ENCODE measurements around the gene ZNF41.
"Not testable (repeated sequence)": the region's sequence is repeated elsewhere in the genome, so short reads cannot be mapped to it uniquely, and the experiment has no call there.

Gene ZNF41

GRCh38 chrX:47492133-47492532 lies 9.1 kb upstream of the ZNF41 start:
- in situ Hi-C loops (cut with MboI; ENCODE audit: low sequenced_read_pairs) = not testable (repeated sequence)

- in situ Hi-C loops (cut with MboI; ENCODE audit: low sequenced_read_pairs) = no loop called here
Observed at GRCh38 chrX:47489507-47490275, 6.7 kb upstream of the ZNF41 start.

DNA sequence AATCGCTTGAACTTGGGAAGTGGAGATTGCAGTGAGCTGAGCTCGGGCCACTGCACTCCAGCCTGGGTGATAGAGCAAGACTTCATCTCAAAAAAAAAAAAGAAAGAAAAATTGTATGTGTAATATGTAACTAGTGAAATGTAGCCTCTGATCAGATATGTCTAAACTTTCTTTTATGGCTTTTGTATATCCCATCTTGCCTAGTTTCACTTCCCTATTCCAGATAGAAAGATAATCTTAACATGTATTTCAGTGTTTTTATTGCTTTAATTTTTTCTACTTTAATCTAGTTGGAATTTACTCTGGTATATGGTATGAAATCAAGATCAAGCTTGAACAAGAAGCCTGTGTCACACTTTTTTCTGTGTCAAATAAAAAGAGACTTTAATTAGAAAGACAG lies 1.9 kb upstream of the ZNF41 start:
- in situ Hi-C loops (cut with MboI; ENCODE audit: low sequenced_read_pairs) = no loop called here

- in situ Hi-C loops (cut with MboI; ENCODE audit: low sequenced_read_pairs) = no loop called here
Observed at GRCh38 chrX:47483306-47484268, 565 bp upstream of the ZNF41 start.

DNA sequence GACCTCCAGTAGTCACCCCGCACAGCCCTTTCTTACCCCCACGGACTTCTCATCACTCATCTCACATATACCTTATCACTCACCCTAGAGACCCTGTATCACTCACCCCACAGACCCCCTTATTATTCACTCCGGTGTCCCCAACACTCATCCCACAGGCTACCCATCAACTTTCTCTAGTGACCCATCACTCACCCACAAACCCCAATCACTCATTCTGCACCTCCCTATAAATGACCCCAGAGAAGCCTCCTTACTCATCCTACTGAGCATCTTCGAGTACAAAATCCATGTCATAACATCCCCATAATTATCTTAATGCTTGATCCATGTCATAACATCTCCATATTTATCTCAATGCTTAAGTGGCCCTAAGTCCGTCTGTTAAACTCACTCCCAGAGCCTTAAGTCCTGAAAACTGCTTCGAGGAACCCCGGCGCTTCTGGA lies 934 bp downstream of the ZNF41 start:
- in situ Hi-C loops (cut with MboI; ENCODE audit: low sequenced_read_pairs) = no loop called here

- in situ Hi-C loops (cut with MboI; ENCODE audit: low sequenced_read_pairs) = no loop called here
Observed at GRCh38 chrX:47481160-47481559, 1.9 kb downstream of the ZNF41 start.

GRCh38 chrX:47480576-47480975 lies 2.4 kb downstream of the ZNF41 start:
- in situ Hi-C loops (cut with MboI; ENCODE audit: low sequenced_read_pairs) = no loop called here

- in situ Hi-C loops (cut with MboI; ENCODE audit: low sequenced_read_pairs) = no loop called here
Observed at GRCh38 chrX:47475476-47475875, 7.5 kb downstream of the ZNF41 start.

- in situ Hi-C loops (cut with MboI; ENCODE audit: low sequenced_read_pairs) = no loop called here
Observed at GRCh38 chrX:47467106-47467505, 15.9 kb downstream of the ZNF41 start.

GRCh38 chrX:47460561-47460960 lies 22.5 kb downstream of the ZNF41 start:
- in situ Hi-C loops (cut with MboI; ENCODE audit: low sequenced_read_pairs) = no loop called here

- in situ Hi-C loops (cut with MboI; ENCODE audit: low sequenced_read_pairs) = no loop called here
Observed at GRCh38 chrX:47458528-47458927, 24.5 kb downstream of the ZNF41 start.

GRCh38 chrX:47456080-47456479 lies 26.9 kb downstream of the ZNF41 start:
- in situ Hi-C loops (cut with MboI; ENCODE audit: low sequenced_read_pairs) = no loop called here

DNA sequence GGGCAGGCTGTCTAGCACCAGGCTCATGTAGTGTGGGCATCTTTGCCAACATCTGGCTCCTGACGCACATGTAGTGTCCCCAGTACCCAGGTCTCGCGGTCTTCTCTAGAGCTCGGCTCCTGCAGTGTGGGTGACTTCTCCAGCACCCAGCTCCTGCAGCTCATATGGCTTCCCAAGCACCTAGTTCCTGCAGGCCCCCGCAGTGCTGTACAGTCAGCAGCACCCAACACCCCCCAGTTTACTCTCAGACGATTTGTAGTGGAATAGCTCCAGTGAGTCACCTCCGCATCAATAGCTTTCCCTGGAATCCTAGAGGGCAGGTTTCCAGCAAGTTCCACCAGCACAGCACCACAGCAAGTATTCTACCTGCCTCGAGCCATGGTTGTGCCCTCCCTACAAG lies 30.9 kb downstream of the ZNF41 start:
- in situ Hi-C loops (cut with MboI; ENCODE audit: low sequenced_read_pairs) = no loop called here

- in situ Hi-C loops (cut with MboI; ENCODE audit: low sequenced_read_pairs) = no loop called here
Observed at GRCh38 chrX:47448165-47448806, 34.7 kb downstream of the ZNF41 start.

- in situ Hi-C loops (cut with MboI; ENCODE audit: low sequenced_read_pairs) = no loop called here
Observed at GRCh38 chrX:47447607-47448006, 35.4 kb downstream of the ZNF41 start.

GRCh38 chrX:47446971-47447370 lies 36.1 kb downstream of the ZNF41 start:
- in situ Hi-C loops (cut with MboI; ENCODE audit: low sequenced_read_pairs) = no loop called here

- in situ Hi-C loops (cut with MboI; ENCODE audit: low sequenced_read_pairs) = no loop called here
Observed at GRCh38 chrX:47446431-47446830, 36.6 kb downstream of the ZNF41 start.

- in situ Hi-C loops (cut with MboI; ENCODE audit: low sequenced_read_pairs) = no loop called here
Observed at GRCh38 chrX:47430925-47431324, 52.1 kb downstream of the ZNF41 start.

DNA sequence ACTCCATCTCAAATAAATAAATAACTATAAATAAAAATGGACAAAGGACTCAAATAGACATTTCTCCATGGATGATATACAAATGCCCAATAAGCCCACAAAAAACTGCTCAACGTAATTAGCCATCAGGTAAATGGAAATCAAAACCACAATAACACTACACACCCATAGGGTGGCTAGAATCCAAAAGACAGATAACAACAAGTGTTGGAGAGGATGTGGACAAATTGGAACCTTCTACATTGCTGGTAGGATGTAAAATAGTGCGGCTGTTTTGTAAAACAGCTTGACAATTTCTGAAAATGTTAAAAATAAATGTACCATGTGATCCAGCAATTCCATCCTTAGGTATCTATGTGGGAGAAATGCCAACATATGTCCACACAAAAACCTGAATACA lies 60.6 kb downstream of the ZNF41 start:
- in situ Hi-C loops (cut with MboI; ENCODE audit: low sequenced_read_pairs) = no loop called here

DNA sequence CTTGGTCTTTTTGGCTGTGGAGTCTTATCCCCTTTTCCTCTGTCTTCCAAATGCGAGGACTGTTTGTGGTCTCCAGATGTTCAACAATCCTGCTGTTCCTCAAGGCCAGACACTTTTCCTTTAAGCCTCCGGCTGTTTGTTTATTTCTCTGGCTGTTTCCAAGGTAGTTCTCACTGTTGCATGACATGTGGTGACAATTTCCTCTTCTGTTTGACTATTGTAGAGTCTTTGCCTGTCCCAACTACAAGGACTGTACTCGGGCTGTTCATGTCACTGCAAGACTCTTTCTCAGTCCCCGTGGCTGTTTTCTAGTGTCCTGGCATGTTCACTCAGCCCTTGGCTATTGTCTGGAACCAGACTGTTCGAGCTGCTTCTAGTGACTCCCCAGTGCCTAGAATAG lies 62.1 kb downstream of the ZNF41 start:
- in situ Hi-C loops (cut with MboI; ENCODE audit: low sequenced_read_pairs) = no loop called here

GRCh38 chrX:47420265-47420664 lies 62.8 kb downstream of the ZNF41 start:
- in situ Hi-C loops (cut with MboI; ENCODE audit: low sequenced_read_pairs) = no loop called here

Measured in hTERT RPE-1 (cell line).